Daoy (cell line): ENCODE data around the gene FMO3. TPM values are rescaled to one million over a fixed set of nuclear protein-coding genes. Genes with fewer than 3 reads are reported as not detected.

ENCODE experiments used
- DNase-seq: peaks from one replicate; pipeline ENCODE4 v3.0.0-alpha.2; 2015; ENCODE audit warnings: low read depth
- total RNA-seq: library from RNA; depleted of rRNA; stranded (reverse); fragments of >200 nt; shearing (Covaris generic); gene quantifications from 2 replicates; pipeline ENCODE4 v1.2.3, GENCODE V29; 2014; rRNA removed

The FMO3 gene
- total RNA-seq, 1 experiment from 2014 or later, result 2.7 TPM

DNA sequence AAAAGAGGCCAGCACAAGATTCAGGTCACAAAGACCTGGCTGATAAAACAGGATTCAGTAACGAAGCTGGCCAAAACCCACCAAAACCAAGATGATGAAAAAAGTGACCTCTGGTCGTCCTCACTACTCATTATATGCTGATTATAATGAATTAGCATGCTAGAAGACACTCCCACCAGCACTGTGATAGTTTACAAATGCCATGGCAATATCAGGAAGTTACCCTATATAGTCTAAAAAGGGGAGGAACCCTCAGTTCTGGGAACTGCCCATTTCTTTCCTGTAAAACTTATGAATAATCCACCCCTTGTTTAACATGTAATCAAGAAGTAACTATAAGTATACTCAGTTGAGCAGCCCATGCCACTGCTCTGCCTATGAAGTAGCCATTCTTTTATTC, 68.4 kb downstream of the FMO3 start:
- no peak for DNase-seq

DNA sequence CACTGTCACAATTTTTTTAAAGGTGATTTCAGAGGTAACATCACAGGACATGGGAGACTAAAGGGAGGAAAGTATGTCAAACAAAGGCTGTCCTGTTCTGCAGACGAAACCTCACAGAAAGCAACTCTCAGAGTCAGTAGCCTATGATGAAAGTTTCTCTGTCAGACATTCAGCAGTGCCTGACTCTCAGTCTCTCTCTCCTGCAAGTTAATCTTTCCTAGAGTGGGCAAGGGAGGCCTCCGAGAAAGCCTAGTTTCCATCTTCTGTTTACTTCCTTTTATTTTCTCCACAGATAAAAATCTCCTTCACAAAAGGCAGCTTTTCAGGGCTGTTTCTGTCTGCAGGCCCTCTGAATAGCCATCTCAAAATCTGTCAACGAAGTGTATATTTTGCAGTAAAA, 69.5 kb downstream of the FMO3 start:
- DNase-seq, result no peak

DNA sequence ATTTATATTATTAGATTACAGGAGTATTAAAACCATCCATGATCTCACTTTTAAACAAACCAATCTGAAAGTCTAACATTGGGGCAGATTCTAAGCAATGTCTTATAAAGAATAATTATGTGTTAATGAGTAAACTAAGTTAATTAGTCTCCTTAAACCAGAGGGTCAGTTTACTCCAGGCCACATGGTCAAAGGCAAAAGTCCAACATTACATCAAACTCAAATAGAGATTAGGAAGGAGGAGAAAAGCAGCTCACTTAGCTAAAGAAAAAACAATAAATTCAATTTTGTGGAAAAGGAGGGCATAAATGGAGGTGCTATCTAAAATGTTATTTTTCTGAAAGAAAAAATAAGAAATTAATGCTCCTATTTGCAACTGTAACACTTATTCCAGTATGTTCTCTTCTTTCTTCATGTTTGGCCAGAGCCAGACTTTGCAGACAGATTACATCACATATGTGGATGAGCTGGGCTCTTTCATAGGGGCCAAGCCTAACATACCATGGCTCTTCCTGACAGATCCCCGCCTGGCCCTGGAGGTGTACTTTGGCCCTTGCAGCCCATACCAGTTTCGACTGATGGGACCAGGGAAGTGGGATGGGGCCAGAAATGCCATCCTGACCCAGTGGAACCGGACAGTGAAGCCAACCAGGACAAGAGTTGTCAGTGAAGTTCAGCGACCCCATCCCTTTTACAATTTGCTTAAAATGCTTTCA, 70.1 kb downstream of the FMO3 start:
- no peak for DNase-seq

DNA sequence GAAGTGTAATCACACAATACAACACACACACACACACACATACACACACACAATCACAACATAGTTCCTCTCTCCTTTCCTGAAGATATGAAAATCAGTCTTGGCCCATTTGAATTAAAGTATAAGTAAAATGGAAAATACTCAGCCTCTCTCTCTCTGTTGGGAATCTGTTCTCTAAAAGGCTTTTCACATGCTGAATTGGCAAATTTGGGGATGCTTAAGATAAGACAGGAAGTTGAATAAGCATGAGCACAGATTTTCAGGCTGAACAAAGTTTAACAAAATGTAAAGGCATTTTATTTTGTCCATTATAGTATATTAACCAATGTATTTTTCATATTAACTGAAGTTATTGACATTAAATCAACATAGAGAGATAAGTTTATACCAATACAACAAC, 70.7 kb downstream of the FMO3 start:
- DNase-seq, result no peak

DNA sequence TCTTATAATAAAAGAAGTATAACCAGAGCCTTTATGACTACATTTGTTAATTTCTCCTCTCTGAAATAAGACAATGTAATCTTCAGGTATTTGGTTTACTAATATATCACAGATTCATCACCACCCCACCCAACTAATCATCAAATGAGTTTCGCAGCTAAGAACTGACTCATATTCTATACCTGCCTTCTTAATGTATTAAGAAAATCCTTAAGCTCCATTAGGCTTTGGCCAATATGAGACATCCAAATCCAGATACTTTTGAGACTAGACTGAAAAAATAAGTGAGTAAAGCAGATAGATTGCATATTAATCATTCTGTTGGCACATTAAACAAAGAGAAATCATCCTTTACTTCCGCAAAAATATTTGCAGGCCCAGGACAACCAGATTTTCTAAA, 75.7 kb downstream of the FMO3 start:
- DNase-seq, result no peak

Other genes starting within 250 kb of the FMO3 start
- 0.06 TPM in 1 of 2 replicates, not detected in the other for gene MROH9, start 155.4 kb upstream of the FMO3 start, total RNA-seq
- gene FMO2, start 94.4 kb downstream of the FMO3 start, total RNA-seq, result not detected in 2 replicates
- not detected in 2 replicates for gene FMO1, start 157.6 kb downstream of the FMO3 start, total RNA-seq
- 0.39 and 0.97 TPM in 2 replicates for gene FMO4, start 223.3 kb downstream of the FMO3 start, total RNA-seq